HEK293 (cell line): ENCODE data around the gene PRELID2.

Source experiments
- CTCF ChIA-PET: fragments of 350-600 bp; formaldehyde crosslinking; extraction: SDS; loops from one replicate; lab custom pipeline; 2021; ENCODE audit warnings: antibody characterized with exemption; lab: Yijun Ruan, JAX
- POLR2A ChIA-PET: fragments of 300-600 bp; formaldehyde crosslinking; extraction: SDS; loops from one replicate; lab custom pipeline; 2020; ENCODE audit warnings: antibody characterized with exemption, inconsistent platforms; lab: Yijun Ruan, JAX
- H3K27ac ChIP-seq: fragments of 200-500 bp; sonication (Bioruptor generic); 2 replicates; pipeline ENCODE4 v1.5.1; 2014; ENCODE audit warnings: low read depth, low read length, control low read depth, inconsistent platforms; ENCODE audit errors: extremely low read depth
- H3K36me3 ChIP-seq, 2 experiments: fragments of 200-500 bp in 1 of 2; sonication (Bioruptor generic) in 1 of 2; 1 replicate in 1 of 2; 2 replicates in 1 of 2; pipeline ENCODE4 v1.5.1; 2014 to 2017; ENCODE audit warnings: inconsistent platforms in 2 of 2, low read length in 2 of 2; ENCODE audit not compliant: control insufficient read depth in 2 of 2, insufficient read depth in 1 of 2
- H3K4me1 ChIP-seq: fragments of 200-500 bp; sonication (Bioruptor generic); 2 replicates; pipeline ENCODE4 v1.5.1; 2014; ENCODE audit warnings: mild to moderate bottlenecking, low read length, inconsistent platforms; ENCODE audit not compliant: control insufficient read depth, insufficient read depth
- H3K4me3 ChIP-seq: 2 replicates; pipeline ENCODE4 v1.5.1; 2011; ENCODE audit warnings: low read depth, mild to moderate bottlenecking, control low read depth, low read length, moderate library complexity
- H3K9me3 ChIP-seq: fragments of 200-500 bp; sonication (Bioruptor generic); 2 replicates; pipeline ENCODE4 v1.5.1; 2014; ENCODE audit warnings: low read depth, low read length, inconsistent platforms; ENCODE audit not compliant: control insufficient read depth, insufficient read depth
- GLI4 ChIP-seq: fragments of 450-650 bp; formaldehyde crosslinking; IDR thresholded peaks from 2 replicates; pipeline ENCODE4 v1.5.1; 2016; ENCODE audit warnings: missing biosample characterization, missing genetic modification characterization
- HOXA7 ChIP-seq: sonication (generic); formaldehyde crosslinking; IDR thresholded peaks from 2 replicates; pipeline ENCODE4 v1.8.1; 2022; ENCODE audit warnings: missing genetic modification reagents, borderline replicate concordance
- HOXC10 ChIP-seq: sonication (generic); formaldehyde crosslinking; IDR thresholded peaks from 2 replicates; pipeline ENCODE4 v1.8.1; 2023; ENCODE audit warnings: mild to moderate bottlenecking, missing genetic modification reagents
- MZF1 ChIP-seq: fragments of 450-650 bp; formaldehyde crosslinking; IDR thresholded peaks from 2 replicates; pipeline ENCODE4 v1.5.1; 2017; ENCODE audit warnings: missing biosample characterization, missing genetic modification characterization, borderline replicate concordance
- OSR2 ChIP-seq: fragments of 450-650 bp; formaldehyde crosslinking; IDR thresholded peaks from 2 replicates; pipeline ENCODE4 v1.5.1; 2016; ENCODE audit warnings: missing biosample characterization, missing genetic modification characterization
- SP2 ChIP-seq: fragments of 450-650 bp; formaldehyde crosslinking; IDR thresholded peaks from 2 replicates; pipeline ENCODE4 v1.5.1; 2016; ENCODE audit warnings: missing biosample characterization, missing genetic modification characterization
- YY2 ChIP-seq: fragments of 450-650 bp; formaldehyde crosslinking; IDR thresholded peaks from 2 replicates; pipeline ENCODE4 v1.5.1; 2016; ENCODE audit warnings: missing biosample characterization, missing genetic modification characterization
- ZBTB1 ChIP-seq: fragments of 450-650 bp; formaldehyde crosslinking; IDR thresholded peaks from 2 replicates; pipeline ENCODE4 v1.5.1; 2016; ENCODE audit warnings: missing biosample characterization, missing genetic modification characterization
- ZBTB21 ChIP-seq: fragments of 450-650 bp; formaldehyde crosslinking; IDR thresholded peaks from 2 replicates; pipeline ENCODE4 v1.5.1; 2017; ENCODE audit warnings: missing biosample characterization, missing genetic modification characterization
- ZBTB7A ChIP-seq: fragments of 450-650 bp; formaldehyde crosslinking; IDR thresholded peaks from 2 replicates; pipeline ENCODE4 v1.5.1; 2016; ENCODE audit warnings: low read depth, missing biosample characterization, missing genetic modification characterization
- ZEB2 ChIP-seq: fragments of 450-650 bp; formaldehyde crosslinking; IDR thresholded peaks from 2 replicates; pipeline ENCODE4 v1.5.1; 2016; ENCODE audit warnings: missing biosample characterization, missing genetic modification characterization
- ZFP69B ChIP-seq: fragments of 450-650 bp; formaldehyde crosslinking; IDR thresholded peaks from 2 replicates; pipeline ENCODE4 v1.5.1; 2016; ENCODE audit warnings: missing biosample characterization, missing genetic modification characterization
- ZNF146 ChIP-seq: fragments of 450-650 bp; formaldehyde crosslinking; IDR thresholded peaks from 2 replicates; pipeline ENCODE4 v1.5.1; 2016; ENCODE audit warnings: missing biosample characterization, missing genetic modification characterization
- ZNF155 ChIP-seq: fragments of 450-650 bp; formaldehyde crosslinking; IDR thresholded peaks from 2 replicates; pipeline ENCODE4 v1.5.1; 2016; ENCODE audit warnings: missing biosample characterization, missing genetic modification characterization
- ZNF221 ChIP-seq: fragments of 450-650 bp; formaldehyde crosslinking; IDR thresholded peaks from 2 replicates; pipeline ENCODE4 v1.5.1; 2017; ENCODE audit warnings: missing biosample characterization, missing genetic modification characterization, borderline replicate concordance
- ZNF335 ChIP-seq: fragments of 450-650 bp; formaldehyde crosslinking; conservative IDR thresholded peaks from 2 replicates; pipeline ENCODE4 v1.5.1; 2016; ENCODE audit warnings: missing biosample characterization, missing genetic modification characterization
- ZNF423 ChIP-seq: fragments of 450-650 bp; formaldehyde crosslinking; IDR thresholded peaks from 2 replicates; pipeline ENCODE4 v1.5.1; 2016; ENCODE audit warnings: missing biosample characterization, missing genetic modification characterization
- ZNF560 ChIP-seq: fragments of 450-650 bp; formaldehyde crosslinking; IDR thresholded peaks from 2 replicates; pipeline ENCODE4 v1.5.1; 2017; ENCODE audit warnings: missing biosample characterization, missing genetic modification characterization, borderline replicate concordance
- ZNF610 ChIP-seq: fragments of 450-650 bp; formaldehyde crosslinking; IDR thresholded peaks from 2 replicates; pipeline ENCODE4 v1.5.1; 2016; ENCODE audit warnings: missing biosample characterization, missing genetic modification characterization, borderline replicate concordance
- ZNF664 ChIP-seq: fragments of 450-650 bp; formaldehyde crosslinking; IDR thresholded peaks from 2 replicates; pipeline ENCODE4 v1.5.1; 2016; ENCODE audit warnings: missing biosample characterization, missing genetic modification characterization
- ZNF707 ChIP-seq: fragments of 450-650 bp; formaldehyde crosslinking; IDR thresholded peaks from 2 replicates; pipeline ENCODE4 v1.5.1; 2016; ENCODE audit warnings: missing biosample characterization, missing genetic modification characterization
- ZNF785 ChIP-seq: fragments of 450-650 bp; formaldehyde crosslinking; IDR thresholded peaks from 2 replicates; pipeline ENCODE4 v1.5.1; 2016; ENCODE audit warnings: missing biosample characterization, missing genetic modification characterization
- ZSCAN30 ChIP-seq: fragments of 450-650 bp; IDR thresholded peaks from 2 replicates; pipeline ENCODE4 v1.5.1; 2018; ENCODE audit warnings: missing biosample characterization, mild to moderate bottlenecking, missing genetic modification characterization, moderate library complexity
- TF ChIP-seq, protein P1 (sequence below): IDR thresholded peaks from 2 replicates; pipeline ENCODE4 v1.6.1; 2011; ENCODE audit warnings: mild to moderate bottlenecking, low read depth, low read length, borderline replicate concordance
- TF ChIP-seq, protein P2 (sequence below): fragments of 450-650 bp; formaldehyde crosslinking; IDR thresholded peaks from 2 replicates; pipeline ENCODE4 v1.5.1; 2017; ENCODE audit warnings: missing biosample characterization, missing genetic modification characterization
- TF ChIP-seq, protein P3 (sequence below): fragments of 450-650 bp; formaldehyde crosslinking; IDR thresholded peaks from 2 replicates; pipeline ENCODE4 v1.5.1; 2017; ENCODE audit warnings: missing biosample characterization, missing genetic modification characterization
- TF ChIP-seq, protein P4 (sequence below): fragments of 450-650 bp; formaldehyde crosslinking; IDR thresholded peaks from 2 replicates; pipeline ENCODE4 v1.5.1; 2016; ENCODE audit warnings: missing biosample characterization, missing genetic modification characterization, low read depth
- TF ChIP-seq, protein P5 (sequence below): fragments of 450-650 bp; formaldehyde crosslinking; IDR thresholded peaks from 2 replicates; pipeline ENCODE4 v1.5.1; 2016; ENCODE audit warnings: missing biosample characterization, missing genetic modification characterization
- TF ChIP-seq, protein P6 (sequence below): fragments of 450-650 bp; formaldehyde crosslinking; IDR thresholded peaks from 2 replicates; pipeline ENCODE4 v1.5.1; 2016; ENCODE audit warnings: missing biosample characterization, missing genetic modification characterization

Gene PRELID2

DNA sequence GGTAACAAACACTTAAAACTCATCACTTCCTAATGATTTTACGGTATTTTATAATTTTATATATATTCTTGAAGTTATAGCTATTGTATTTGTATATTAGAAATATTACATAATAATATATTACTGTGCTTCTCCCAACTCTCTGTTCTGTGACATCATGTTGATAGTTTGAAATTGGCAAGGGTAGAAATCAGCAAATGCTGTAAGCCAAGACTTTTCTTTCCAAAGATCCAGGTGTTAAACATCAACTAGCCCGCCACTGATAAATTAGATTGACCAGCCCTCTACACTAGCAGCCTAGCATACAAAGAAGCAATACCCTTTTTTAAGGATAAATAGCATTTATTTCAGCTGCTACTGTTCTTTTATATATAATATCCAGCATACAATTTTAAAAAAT, 122.9 kb downstream of the PRELID2 start:
- Histone ChIP-seq H3K27ac (no peak overlapping the region), H3K4me3 (no peak overlapping the region), H3K9me3 (no peaks in the 10 kb centered on the region), H3K36me3 (no peaks in the 10 kb centered on the region), H3K4me1 (no peaks in the 10 kb centered on the region)
- CTCF ChIA-PET = interaction anchor here (3.7 kb wide), 1 partner anchor 15 kb away, joined by 16 read pairs; no protein-coding TSS in a partner anchor
- POLR2A ChIA-PET = no interaction called here
- TF ChIP-seq ZBTB7A (no peak), OSR2 (tag by site-specific recombination) (no peak), HOXC10 (CRISPR knock-in tag) (no peak), ZBTB21 (tag by site-specific recombination) (no peak), ZEB2 (no peak), ZNF785 (tag by site-specific recombination) (no peak), HOXA7 (no peak), YY2 (tag by site-specific recombination) (no peak), ZNF423 (no peak), ZNF560 (no peak), ZNF610 (no peak), ZFP69B (tag by site-specific recombination) (no peak), SP2 (tag by site-specific recombination) (no peak), ZNF335 (tag by site-specific recombination) (no peak)
- TF ChIP-seq, protein P1, sequence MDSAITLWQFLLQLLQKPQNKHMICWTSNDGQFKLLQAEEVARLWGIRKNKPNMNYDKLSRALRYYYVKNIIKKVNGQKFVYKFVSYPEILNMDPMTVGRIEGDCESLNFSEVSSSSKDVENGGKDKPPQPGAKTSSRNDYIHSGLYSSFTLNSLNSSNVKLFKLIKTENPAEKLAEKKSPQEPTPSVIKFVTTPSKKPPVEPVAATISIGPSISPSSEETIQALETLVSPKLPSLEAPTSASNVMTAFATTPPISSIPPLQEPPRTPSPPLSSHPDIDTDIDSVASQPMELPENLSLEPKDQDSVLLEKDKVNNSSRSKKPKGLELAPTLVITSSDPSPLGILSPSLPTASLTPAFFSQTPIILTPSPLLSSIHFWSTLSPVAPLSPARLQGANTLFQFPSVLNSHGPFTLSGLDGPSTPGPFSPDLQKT = no peak
- TF ChIP-seq, protein P2, sequence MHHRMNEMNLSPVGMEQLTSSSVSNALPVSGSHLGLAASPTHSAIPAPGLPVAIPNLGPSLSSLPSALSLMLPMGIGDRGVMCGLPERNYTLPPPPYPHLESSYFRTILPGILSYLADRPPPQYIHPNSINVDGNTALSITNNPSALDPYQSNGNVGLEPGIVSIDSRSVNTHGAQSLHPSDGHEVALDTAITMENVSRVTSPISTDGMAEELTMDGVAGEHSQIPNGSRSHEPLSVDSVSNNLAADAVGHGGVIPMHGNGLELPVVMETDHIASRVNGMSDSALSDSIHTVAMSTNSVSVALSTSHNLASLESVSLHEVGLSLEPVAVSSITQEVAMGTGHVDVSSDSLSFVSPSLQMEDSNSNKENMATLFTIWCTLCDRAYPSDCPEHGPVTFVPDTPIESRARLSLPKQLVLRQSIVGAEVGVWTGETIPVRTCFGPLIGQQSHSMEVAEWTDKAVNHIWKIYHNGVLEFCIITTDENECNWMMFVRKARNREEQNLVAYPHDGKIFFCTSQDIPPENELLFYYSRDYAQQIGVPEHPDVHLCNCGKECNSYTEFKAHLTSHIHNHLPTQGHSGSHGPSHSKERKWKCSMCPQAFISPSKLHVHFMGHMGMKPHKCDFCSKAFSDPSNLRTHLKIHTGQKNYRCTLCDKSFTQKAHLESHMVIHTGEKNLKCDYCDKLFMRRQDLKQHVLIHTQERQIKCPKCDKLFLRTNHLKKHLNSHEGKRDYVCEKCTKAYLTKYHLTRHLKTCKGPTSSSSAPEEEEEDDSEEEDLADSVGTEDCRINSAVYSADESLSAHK (tag by site-specific recombination) = no peak

DNA sequence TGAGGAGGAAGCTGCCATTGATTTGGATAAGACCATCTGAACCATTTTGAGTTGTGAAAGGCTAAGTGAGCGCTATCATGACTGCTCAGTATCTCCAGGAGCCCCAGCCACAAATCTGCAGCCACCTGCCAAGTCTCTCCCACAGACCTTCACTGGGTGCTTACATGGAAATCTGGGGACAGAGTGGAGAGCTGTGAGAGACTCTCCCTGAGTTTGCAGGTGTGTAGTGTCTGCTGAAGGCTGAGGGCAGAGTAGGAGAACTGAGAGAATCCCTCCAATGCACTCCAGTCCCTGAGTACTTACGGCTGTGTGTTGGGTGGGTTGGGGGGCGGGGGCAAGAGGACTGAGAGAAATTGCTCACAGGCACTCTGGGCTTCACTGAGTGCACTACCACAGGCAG, 123.7 kb downstream of the PRELID2 start:
- TF ChIP-seq, protein P3, sequence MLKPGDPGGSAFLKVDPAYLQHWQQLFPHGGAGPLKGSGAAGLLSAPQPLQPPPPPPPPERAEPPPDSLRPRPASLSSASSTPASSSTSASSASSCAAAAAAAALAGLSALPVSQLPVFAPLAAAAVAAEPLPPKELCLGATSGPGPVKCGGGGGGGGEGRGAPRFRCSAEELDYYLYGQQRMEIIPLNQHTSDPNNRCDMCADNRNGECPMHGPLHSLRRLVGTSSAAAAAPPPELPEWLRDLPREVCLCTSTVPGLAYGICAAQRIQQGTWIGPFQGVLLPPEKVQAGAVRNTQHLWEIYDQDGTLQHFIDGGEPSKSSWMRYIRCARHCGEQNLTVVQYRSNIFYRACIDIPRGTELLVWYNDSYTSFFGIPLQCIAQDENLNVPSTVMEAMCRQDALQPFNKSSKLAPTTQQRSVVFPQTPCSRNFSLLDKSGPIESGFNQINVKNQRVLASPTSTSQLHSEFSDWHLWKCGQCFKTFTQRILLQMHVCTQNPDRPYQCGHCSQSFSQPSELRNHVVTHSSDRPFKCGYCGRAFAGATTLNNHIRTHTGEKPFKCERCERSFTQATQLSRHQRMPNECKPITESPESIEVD = no peak
- TF ChIP-seq, protein P4, sequence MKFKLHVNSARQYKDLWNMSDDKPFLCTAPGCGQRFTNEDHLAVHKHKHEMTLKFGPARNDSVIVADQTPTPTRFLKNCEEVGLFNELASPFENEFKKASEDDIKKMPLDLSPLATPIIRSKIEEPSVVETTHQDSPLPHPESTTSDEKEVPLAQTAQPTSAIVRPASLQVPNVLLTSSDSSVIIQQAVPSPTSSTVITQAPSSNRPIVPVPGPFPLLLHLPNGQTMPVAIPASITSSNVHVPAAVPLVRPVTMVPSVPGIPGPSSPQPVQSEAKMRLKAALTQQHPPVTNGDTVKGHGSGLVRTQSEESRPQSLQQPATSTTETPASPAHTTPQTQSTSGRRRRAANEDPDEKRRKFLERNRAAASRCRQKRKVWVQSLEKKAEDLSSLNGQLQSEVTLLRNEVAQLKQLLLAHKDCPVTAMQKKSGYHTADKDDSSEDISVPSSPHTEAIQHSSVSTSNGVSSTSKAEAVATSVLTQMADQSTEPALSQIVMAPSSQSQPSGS (tag by site-specific recombination) = no peak
- TF ChIP-seq ZBTB1 (no peak), MZF1 (tag by site-specific recombination) (no peak), ZNF707 (tag by site-specific recombination) (no peak), ZNF221 (tag by site-specific recombination) (no peak), ZSCAN30 (no peak), ZNF664 (tag by site-specific recombination) (no peak), ZNF146 (no peak), ZNF155 (tag by site-specific recombination) (no peak), GLI4 (tag by site-specific recombination) (no peak)
- TF ChIP-seq, protein P5, sequence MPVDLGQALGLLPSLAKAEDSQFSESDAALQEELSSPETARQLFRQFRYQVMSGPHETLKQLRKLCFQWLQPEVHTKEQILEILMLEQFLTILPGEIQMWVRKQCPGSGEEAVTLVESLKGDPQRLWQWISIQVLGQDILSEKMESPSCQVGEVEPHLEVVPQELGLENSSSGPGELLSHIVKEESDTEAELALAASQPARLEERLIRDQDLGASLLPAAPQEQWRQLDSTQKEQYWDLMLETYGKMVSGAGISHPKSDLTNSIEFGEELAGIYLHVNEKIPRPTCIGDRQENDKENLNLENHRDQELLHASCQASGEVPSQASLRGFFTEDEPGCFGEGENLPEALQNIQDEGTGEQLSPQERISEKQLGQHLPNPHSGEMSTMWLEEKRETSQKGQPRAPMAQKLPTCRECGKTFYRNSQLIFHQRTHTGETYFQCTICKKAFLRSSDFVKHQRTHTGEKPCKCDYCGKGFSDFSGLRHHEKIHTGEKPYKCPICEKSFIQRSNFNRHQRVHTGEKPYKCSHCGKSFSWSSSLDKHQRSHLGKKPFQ = no peak
- TF ChIP-seq, protein P6, sequence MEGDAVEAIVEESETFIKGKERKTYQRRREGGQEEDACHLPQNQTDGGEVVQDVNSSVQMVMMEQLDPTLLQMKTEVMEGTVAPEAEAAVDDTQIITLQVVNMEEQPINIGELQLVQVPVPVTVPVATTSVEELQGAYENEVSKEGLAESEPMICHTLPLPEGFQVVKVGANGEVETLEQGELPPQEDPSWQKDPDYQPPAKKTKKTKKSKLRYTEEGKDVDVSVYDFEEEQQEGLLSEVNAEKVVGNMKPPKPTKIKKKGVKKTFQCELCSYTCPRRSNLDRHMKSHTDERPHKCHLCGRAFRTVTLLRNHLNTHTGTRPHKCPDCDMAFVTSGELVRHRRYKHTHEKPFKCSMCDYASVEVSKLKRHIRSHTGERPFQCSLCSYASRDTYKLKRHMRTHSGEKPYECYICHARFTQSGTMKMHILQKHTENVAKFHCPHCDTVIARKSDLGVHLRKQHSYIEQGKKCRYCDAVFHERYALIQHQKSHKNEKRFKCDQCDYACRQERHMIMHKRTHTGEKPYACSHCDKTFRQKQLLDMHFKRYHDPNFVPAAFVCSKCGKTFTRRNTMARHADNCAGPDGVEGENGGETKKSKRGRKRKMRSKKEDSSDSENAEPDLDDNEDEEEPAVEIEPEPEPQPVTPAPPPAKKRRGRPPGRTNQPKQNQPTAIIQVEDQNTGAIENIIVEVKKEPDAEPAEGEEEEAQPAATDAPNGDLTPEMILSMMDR (tag by site-specific recombination) = no peak
- H3K27ac ChIP-seq = no peak overlapping the region
- ChIA-PET CTCF (interaction anchor here (3.7 kb wide), 1 partner anchor 14 kb away, joined by 16 read pairs; no protein-coding TSS in a partner anchor), POLR2A (no interaction called here)
- no peaks in the 10 kb centered on the region for H3K9me3 ChIP-seq
- no peak overlapping the region for H3K4me3 ChIP-seq
- H3K36me3 ChIP-seq = no peaks in the 10 kb centered on the region
- H3K4me1 ChIP-seq = no peaks in the 10 kb centered on the region
